ENCODE results near the gene CDH12. TPM values are rescaled to one million over a fixed set of nuclear protein-coding genes. Genes with fewer than 3 reads are reported as not detected.

The CDH12 gene
- total and polyA plus RNA-seq, 2 donors (not counting 3 experiments of a cell fraction or from before 2014, with no cell fraction given): 0.03 TPM; not detected in 1

GRCh38 chr5:22665801-22666200 is 187.3 kb downstream of the CDH12 start:
- no peak overlapping the region for H3K9ac ChIP-seq (replicated peaks; ENCODE audit: extremely low read depth, insufficient read depth, low read length)
- H3K4me3 ChIP-seq (replicated peaks in 1 of 3; ENCODE audit: insufficient read depth in 1 of 3, low read depth in 1 of 3, low read length in 3 of 3): no peak overlapping the region
- FAIRE-seq: no peak
- BruUV-seq (replicated peaks): no TSS peak
- no peaks in the 10 kb centered on the region for H3K36me3 ChIP-seq (ENCODE audit: control insufficient read depth in 2 of 2, extremely low read depth in 1 of 2, insufficient read depth in 2 of 2, low read length in 2 of 2)
- dilution Hi-C loops (cut with MboI; ENCODE audit: extremely low pct_ligation_motif_present, low sequenced_read_pairs) (no loop called here), intact Hi-C loops (cut with micrococcal nuclease) (no loop called here)
- TF ChIP-seq MYC (IDR thresholded peaks at IDR 0.05; ENCODE audit: low read depth, low read length): no peak
- no peak for TF ChIP-seq POLR2AphosphoS5 (IDR thresholded peaks at IDR 0.05; ENCODE audit: insufficient read depth, low read depth, low read length)
- no peak for TF ChIP-seq JUN (IDR thresholded peaks at IDR 0.05; ENCODE audit: borderline replicate concordance, insufficient read depth, insufficient read length, low read depth)
- no peak for TF ChIP-seq GATA2 (IDR thresholded peaks at IDR 0.05; ENCODE audit: insufficient read depth, insufficient read length, low read depth, low read length)
- no peak for TF ChIP-seq POLR2A (IDR thresholded peaks at IDR 0.05; ENCODE audit: low read depth, low read length)
- TF ChIP-seq CTCF (IDR thresholded peaks at IDR 0.05; ENCODE audit: extremely low read depth in 1 of 2, insufficient read depth in 1 of 2, low read depth in 1 of 2, low read length in 2 of 2): no peak
- no peak for TF ChIP-seq MAX (IDR thresholded peaks at IDR 0.05; ENCODE audit: insufficient read depth, insufficient read length)
- no peak for TF ChIP-seq EZH2 (IDR thresholded peaks at IDR 0.05; ENCODE audit: borderline replicate concordance, low read depth, low read length, severe bottlenecking)
- no peak for TF ChIP-seq FOS (IDR thresholded peaks at IDR 0.05; ENCODE audit: borderline replicate concordance, insufficient read depth, low read length)
- H3K4me2 ChIP-seq (ENCODE audit: insufficient read depth, low read length): no peak overlapping the region
- no peaks in the 10 kb centered on the region for H3K79me2 ChIP-seq (ENCODE audit: control insufficient read depth, insufficient read depth, low read length)
- H3K4me1 ChIP-seq (ENCODE audit: control insufficient read depth, extremely low read depth, insufficient read depth, low read length): no peaks in the 10 kb centered on the region
- ChIA-PET CTCF (no interaction called here), POLR2A (interaction anchor here (0.7 kb wide), 1 partner anchor 13 kb away, joined by 7 read pairs; no protein-coding TSS in a partner anchor)
- DNase-seq (ENCODE audit: low read depth, low spot score): no peak
- H3K27me3 ChIP-seq (ENCODE audit: control insufficient read depth in 2 of 2, insufficient read depth in 2 of 2, low read length in 2 of 2): no peaks in the 10 kb centered on the region
- no peaks in the 10 kb centered on the region for H4K20me1 ChIP-seq (replicated peaks; ENCODE audit: control insufficient read depth, extremely low read depth, insufficient read depth, low read length)
- H3K9me3 ChIP-seq (replicated peaks; ENCODE audit: control insufficient read depth, insufficient read depth, low read length): no peaks in the 10 kb centered on the region
- no peak overlapping the region for H2AFZ ChIP-seq (ENCODE audit: low read depth, low read length)
- H3K27ac ChIP-seq (ENCODE audit: insufficient read depth, low read depth, low read length): no peak overlapping the region
- no peaks in the 10 kb centered on the region for H3K9me1 ChIP-seq (replicated peaks; ENCODE audit: control insufficient read depth, extremely low read depth, insufficient read depth, low read length)

Data from endothelial cell of umbilical vein (primary cell).